ENCODE measurements around the gene AOAH. TPM values are rescaled to one million over a fixed set of nuclear protein-coding genes. Genes with fewer than 3 reads are reported as not detected.
"Not testable (repeated sequence)": the region's sequence is repeated elsewhere in the genome, so short reads cannot be mapped to it uniquely, and the experiment has no call there.

Gene AOAH
- total and polyA plus RNA-seq, 2 of the 13 experiments (the other 11 are each of a cell fraction or from before 2014, with no cell fraction given) = not detected

- TF ChIP-seq POGK (CRISPR knock-in tag; conservative IDR thresholded peaks at IDR 0.05) = no peak
- TF ChIP-seq RFXAP (CRISPR knock-in tag; IDR thresholded peaks at IDR 0.05; ENCODE audit: borderline replicate concordance) = no peak
- TF ChIP-seq BRD4 (CRISPR knock-in tag; IDR thresholded peaks at IDR 0.05) = no peak
- TF ChIP-seq ZNF7 (CRISPR knock-in tag; IDR thresholded peaks at IDR 0.05) = no peak
- TF ChIP-seq ZXDC (CRISPR knock-in tag; IDR thresholded peaks at IDR 0.05) = no peak
- no peak for TF ChIP-seq CEBPG (CRISPR knock-in tag; IDR thresholded peaks at IDR 0.05)
- no peak for TF ChIP-seq ZNF740 (CRISPR knock-in tag; IDR thresholded peaks at IDR 0.05)
- TF ChIP-seq PITX1 (CRISPR knock-in tag; IDR thresholded peaks at IDR 0.05) = no peak
These were observed 6.7 kb downstream of the AOAH start (continued) for GRCh38 chr7:36717586-36717985.

- CTCF ChIA-PET (ENCODE audit: low intra/inter-chr PET ratio, low total read pairs); H3K36me3 ChIP-seq (replicated peaks in 1 of 2; ENCODE audit: control insufficient read depth in 1 of 2, insufficient read depth in 2 of 2, low read length in 2 of 2); H3K27ac ChIP-seq (ENCODE audit: extremely low read length, insufficient read depth, low read length); H3K4me1 ChIP-seq (ENCODE audit: insufficient read depth, low read length); FAIRE-seq; H3K4me3 ChIP-seq (replicated peaks in 1 of 3; ENCODE audit: insufficient read depth in 1 of 3, low read depth in 2 of 3, low read length in 3 of 3); BruUV-seq (replicated peaks); H3K79me2 ChIP-seq (ENCODE audit: insufficient read depth, low read length); H3K27me3 ChIP-seq (ENCODE audit: control insufficient read depth in 1 of 2, insufficient read depth in 2 of 2, low read length in 2 of 2); intact Hi-C loops (cut with micrococcal nuclease; ENCODE audit: unreplicated experiment); H3K9ac ChIP-seq (ENCODE audit: insufficient read depth, low read depth, low read length); H3K4me2 ChIP-seq (ENCODE audit: low read depth, low read length); H3K9me3 ChIP-seq (ENCODE audit: low read length); ATAC-seq; POLR2A ChIA-PET; DNase-seq (ENCODE audit: low spot score); in situ Hi-C loops (cut with HindIII; ENCODE audit: extremely low pct_ligation_motif_present, low pct_unique_long_range_greater_than_20kb); H2AFZ ChIP-seq (ENCODE audit: low read length); H4K20me1 ChIP-seq (ENCODE audit: insufficient read depth, low read length): not testable (repeated sequence)
- WGBS (ENCODE audit: low lambda C conversion rate) = 52% methylated on average over 6 of the region's 8 CpGs
These were observed 7.5 kb downstream of the AOAH start for GRCh38 chr7:36716802-36717201.

Data from HepG2 (cell line).